K562 (cell line): Measurements from ENCODE around the gene GGT5. TPM values are rescaled to one million over a fixed set of nuclear protein-coding genes. Genes with fewer than 3 reads are reported as not detected.

Experiments
- ATAC-seq: fragments of 200-7000 bp; cut with Tn5 transposase; 3 replicates; pipeline ENCODE4 v1.9.1; 2020; ENCODE audit warnings: moderate library complexity
- BruUV-seq: library from RNA; stranded (reverse); fragments of 400-500 nt; replicated peaks from 2 replicates; lab custom pipeline; 2021; lab: Mats Ljungman, UMichigan
- CTCF ChIA-PET: fragments of 300-600 bp; formaldehyde crosslinking; extraction: SDS; loops from one replicate; lab custom pipeline; 2021; ENCODE audit warnings: low intra/inter-chr PET ratio; lab: Yijun Ruan, JAX
- POLR2A ChIA-PET: fragments of 300-600, 350-650 bp; sonication (Branson Sonifier 250); formaldehyde crosslinking; extraction: SDS; loops from one replicate; lab custom pipeline; 2021; ENCODE audit warnings: antibody characterized with exemption, inconsistent platforms; lab: Yijun Ruan, JAX
- DNase-seq, 4 experiments: peaks; one replicate each; pipeline versions ENCODE4 v3.0.0 to v3.0.0-alpha.2; 2011 to 2018; ENCODE audit warnings: low spot score in 3 of 4, mixed read lengths in 3 of 4; ENCODE audit errors: extremely low read depth in 1 of 4
- FAIRE-seq: peaks from 2 replicates; lab custom pipeline; 2011; peaks lifted over from hg19 to GRCh38; lab: Jason Lieb, UNC
- H2AFZ ChIP-seq: 2 replicates; pipeline ENCODE4 v1.6.0; 2011; ENCODE audit warnings: low read depth, low read length, control low read depth, inconsistent platforms
- H3K27ac ChIP-seq: fragments of 200-600 bp; 3 replicates; pipeline ENCODE4 v1.8.0; 2011; ENCODE audit warnings: low read depth, mild to moderate bottlenecking, control low read depth, inconsistent platforms, low read length, moderate library complexity, mixed read lengths; ENCODE audit errors: extremely low read depth
- H3K27me3 ChIP-seq, 2 experiments: fragments of 300-600 bp in 1 of 2; 2 replicates in 1 of 2; 3 replicates in 1 of 2; pipeline versions ENCODE4 v1.6.0 to v1.8.0; 2011; ENCODE audit warnings: inconsistent platforms in 2 of 2, low read length in 2 of 2, mild to moderate bottlenecking in 1 of 2, mixed read lengths in 1 of 2, moderate library complexity in 1 of 2; ENCODE audit not compliant: control insufficient read depth in 2 of 2, insufficient read depth in 2 of 2
- H3K36me3 ChIP-seq: fragments of 300-600 bp; 3 replicates; pipeline ENCODE4 v1.8.0; 2011; ENCODE audit warnings: mild to moderate bottlenecking, low read length, inconsistent platforms; ENCODE audit not compliant: control insufficient read depth, insufficient read depth
- H3K4me1 ChIP-seq, 2 experiments: fragments of 200-600 bp in 1 of 2; replicated peaks in 1 of 2; 2 replicates in 1 of 2; 3 replicates in 1 of 2; pipeline versions ENCODE4 v1.5.1 to v1.8.0; 2011; ENCODE audit warnings: inconsistent platforms in 2 of 2, low read length in 2 of 2, mild to moderate bottlenecking in 1 of 2, mixed read lengths in 1 of 2, moderate library complexity in 1 of 2; ENCODE audit not compliant: control insufficient read depth in 2 of 2, insufficient read depth in 2 of 2
- H3K4me2 ChIP-seq: 2 replicates; pipeline ENCODE4 v1.6.1; 2011; ENCODE audit warnings: low read length, control low read depth, inconsistent platforms, mixed read lengths; ENCODE audit not compliant: insufficient read depth
- H3K4me3 ChIP-seq: fragments of 200-600 bp; sonication (generic), shearing (Covaris generic); 2 replicates; pipeline ENCODE4 v1.5.1; 2016; ENCODE audit warnings: control low read depth, inconsistent platforms
- H3K79me2 ChIP-seq: fragments of 200-600 bp; 3 replicates; pipeline ENCODE4 v1.8.0; 2011; ENCODE audit warnings: low read length, inconsistent platforms; ENCODE audit not compliant: control insufficient read depth, insufficient read depth
- H3K9ac ChIP-seq, 2 experiments: 2 replicates each; pipeline versions ENCODE4 v1.6.0 to v1.6.1; 2011; ENCODE audit warnings: low read depth in 2 of 2, low read length in 2 of 2, control low read depth in 1 of 2, inconsistent platforms in 1 of 2, mild to moderate bottlenecking in 1 of 2, mixed read lengths in 1 of 2; ENCODE audit not compliant: insufficient read depth in 1 of 2
- H3K9me1 ChIP-seq: one replicate; pipeline ENCODE4 v1.6.0; 2011; ENCODE audit warnings: inconsistent platforms, mild to moderate bottlenecking, low read length, moderate library complexity; ENCODE audit not compliant: control insufficient read depth, insufficient read depth
- H3K9me3 ChIP-seq: replicated peaks from 2 replicates; pipeline ENCODE4 v1.5.1; 2011; ENCODE audit warnings: low read depth, low read length, inconsistent platforms; ENCODE audit not compliant: control insufficient read depth, insufficient read depth
- H4K20me1 ChIP-seq: replicated peaks from 2 replicates; pipeline ENCODE4 v1.6.1; 2011; ENCODE audit warnings: low read length, inconsistent platforms, mixed read lengths; ENCODE audit not compliant: control insufficient read depth, insufficient read depth
- ATF3 ChIP-seq, 2 experiments: fragments of 450-650 bp in 1 of 2; sonication (generic) in 1 of 2; formaldehyde crosslinking in 1 of 2; IDR thresholded peaks in 1 of 2; conservative IDR thresholded peaks in 1 of 2; 2 replicates each; pipeline versions ENCODE4 v1.6.1 to v1.8.1; 2016 to 2023; ENCODE audit warnings: mild to moderate bottlenecking in 2 of 2, moderate library complexity in 2 of 2, inconsistent platforms in 1 of 2, missing genetic modification reagents in 1 of 2
- CBX8 ChIP-seq: fragments of 200-600 bp; sonication (generic); IDR thresholded peaks from 2 replicates; pipeline ENCODE4 v1.6.1; 2012; ENCODE audit warnings: borderline replicate concordance, mixed run types, low read depth, mild to moderate bottlenecking, moderate library complexity, mixed read lengths, low read length, control low read depth, inconsistent platforms; ENCODE audit not compliant: poor library complexity, severe bottlenecking; ENCODE audit errors: extremely low read depth
- E2F6 ChIP-seq, 2 experiments: IDR thresholded peaks; 2 replicates each; pipeline ENCODE4 v1.6.1; 2011; ENCODE audit warnings: borderline replicate concordance in 1 of 2, control low read depth in 1 of 2, low read depth in 1 of 2, low read length in 1 of 2, mild to moderate bottlenecking in 1 of 2, mixed read lengths in 1 of 2, moderate library complexity in 1 of 2; ENCODE audit not compliant: insufficient read depth in 1 of 2, insufficient read length in 1 of 2, poor library complexity in 1 of 2, severe bottlenecking in 1 of 2; ENCODE audit errors: extremely low read depth in 1 of 2
- EHMT2 ChIP-seq: fragments of 450-650 bp; IDR thresholded peaks from 2 replicates; pipeline ENCODE4 v1.6.1; 2018; ENCODE audit warnings: antibody characterized with exemption
- HDAC1 ChIP-seq, 2 experiments: fragments of 450-650 bp; IDR thresholded peaks; 2 replicates each; pipeline ENCODE4 v1.6.1; 2016 to 2017; ENCODE audit warnings: inconsistent platforms in 1 of 2, mild to moderate bottlenecking in 1 of 2, moderate library complexity in 1 of 2
- HMGN3 ChIP-seq: IDR thresholded peaks from 2 replicates; pipeline ENCODE4 v1.6.1; 2011; ENCODE audit warnings: borderline replicate concordance, low read depth, mild to moderate bottlenecking, mixed read lengths, low read length; ENCODE audit not compliant: insufficient read length; ENCODE audit errors: extremely low read depth
- KLF6 ChIP-seq: fragments of 250-450 bp; sonication (Bioruptor Pico); IDR thresholded peaks from 2 replicates; pipeline ENCODE4 v1.4.0; 2020; ENCODE audit warnings: mild to moderate bottlenecking, moderate library complexity, borderline replicate concordance
- MITF ChIP-seq: IDR thresholded peaks from 2 replicates; pipeline ENCODE4 v1.6.1; 2014; ENCODE audit warnings: antibody characterized with exemption
- SMAD2 ChIP-seq: fragments of 150-350 bp; IDR thresholded peaks from 2 replicates; pipeline ENCODE4 v1.6.1; 2014; ENCODE audit warnings: low read depth, mild to moderate bottlenecking, low read length
- ZEB2 ChIP-seq: fragments of 450-650 bp; IDR thresholded peaks from 2 replicates; pipeline ENCODE4 v1.6.1; 2016
- ZNF699 ChIP-seq: fragments of 250-450 bp; sonication (Bioruptor Pico); IDR thresholded peaks from 2 replicates; pipeline ENCODE4 v1.8.0; 2021; ENCODE audit warnings: mild to moderate bottlenecking, moderate library complexity; ENCODE audit not compliant: insufficient replicate concordance
- WGBS: fragments of 100-300 bp; shearing (Covaris generic); methylation state at CpG from one replicate; pipeline ENCODE4 v1.1.6; 2016; ENCODE audit warnings: low coverage, mixed read lengths; ENCODE audit not compliant: insufficient coverage; ENCODE audit errors: missing lambda C conversion rate; 5-methylcytosine and 5-hydroxymethylcytosine counted together
- in situ Hi-C: fragments of 300-500 bp; cut with MboI; formaldehyde crosslinking; loops from 4 replicates; pipeline ENCODE4 v1.15.0; 2018; ENCODE audit warnings: inconsistent platforms, mixed read lengths
- intact Hi-C: fragments of 100-400 bp; cut with micrococcal nuclease; formaldehyde crosslinking; loops from 2 replicates; pipeline ENCODE4 v1.14.2; 2022
- polyA plus RNA-seq, 8 experiments: library from polyadenylated mRNA; depleted of rRNA in 4 of 8; stranded (reverse) in 5 of 8; unstranded in 3 of 8; fragments of >200 nt; fragmentation: Nextera tagmentation in 2 of 8; fragmentation: Illumina TruSeq in 1 of 8; extraction: Ambion mirVana in 2 of 8; extraction: Trizol in 1 of 8; gene quantifications; 2 replicates each; pipeline versions ENCODE4 v1.2.1 to v1.2.3, GENCODE V29; 2011 to 2014; ENCODE audit warnings: inconsistent platforms in 1 of 8, missing spikeins in 1 of 8
- total RNA-seq, 7 experiments: library from RNA; depleted of rRNA in 6 of 7; stranded (reverse); fragments of >200 nt in 6 of 7; fragmentation: Illumina TruSeq in 2 of 7; extraction: Trizol in 2 of 7; gene quantifications; 2 replicates each; pipeline versions ENCODE4 v1.2.1 to v1.2.3, GENCODE V29; 2011 to 2021; ENCODE audit warnings: low replicate concordance in 1 of 7
- TF ChIP-seq, protein P1 (sequence below): sonication (generic); formaldehyde crosslinking; IDR thresholded peaks from 2 replicates; pipeline ENCODE4 v1.8.0; 2022; ENCODE audit warnings: mild to moderate bottlenecking, missing genetic modification reagents, borderline replicate concordance

GGT5 gene
- total and polyA plus RNA-seq, 9 of the 15 experiments (the other 6 are each of a cell fraction or from before 2014, with no cell fraction given), result 0.07 to 0.69 (median 0.18) TPM; not detected in 4

DNA sequence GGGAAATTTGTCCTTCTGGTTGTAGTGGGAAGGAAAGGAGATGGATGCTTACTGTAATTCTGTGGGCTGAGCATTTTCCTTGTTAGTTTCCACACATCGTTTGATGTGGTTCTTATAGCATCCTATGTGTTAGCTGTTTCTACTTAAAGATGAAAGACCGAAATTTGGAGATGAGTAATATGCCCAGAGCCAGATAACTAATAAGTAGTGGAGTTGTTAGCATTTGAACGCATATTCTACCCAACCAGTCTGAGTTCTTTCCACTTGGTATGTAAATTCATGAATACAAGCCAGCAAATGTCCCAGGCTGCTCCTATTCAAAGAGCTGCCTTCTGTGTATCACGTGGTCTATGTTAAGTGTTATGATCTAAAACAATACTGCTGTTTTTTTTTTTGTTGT is 40.4 kb upstream of the GGT5 start (continued):
- no peak for TF ChIP-seq MITF
- TF ChIP-seq SMAD2, result no peak
- no peak for TF ChIP-seq HMGN3
- TF ChIP-seq, all 486 proteins: peak for 0

DNA sequence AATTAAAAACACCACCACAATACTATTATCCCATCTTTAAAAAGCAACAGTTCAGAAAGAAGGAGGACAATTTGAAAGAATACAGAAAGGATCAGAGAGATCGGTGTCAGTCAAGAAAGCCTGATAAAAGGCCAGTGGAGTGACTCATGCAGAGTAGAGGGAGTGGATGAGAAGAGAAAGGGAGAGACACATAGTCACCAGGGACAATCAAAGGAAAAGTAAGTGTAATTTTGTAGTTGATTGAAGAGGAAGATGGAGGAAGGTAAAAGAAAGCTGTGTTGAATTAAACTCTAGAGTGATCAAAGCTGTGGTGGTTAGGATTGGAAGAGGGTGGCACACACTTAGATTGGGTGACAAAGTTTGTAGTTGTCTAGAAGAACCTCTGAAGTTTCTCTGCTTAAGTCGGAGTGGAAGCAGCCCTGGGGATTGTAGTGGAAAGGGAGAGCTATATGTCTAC is 39.9 kb upstream of the GGT5 start:
- intact Hi-C loops, result no loop called here
- peak overlapping the region; percentile 10; the same call in 1 of the 2 replicates for H3K4me3 ChIP-seq
- TF ChIP-seq, protein P1, sequence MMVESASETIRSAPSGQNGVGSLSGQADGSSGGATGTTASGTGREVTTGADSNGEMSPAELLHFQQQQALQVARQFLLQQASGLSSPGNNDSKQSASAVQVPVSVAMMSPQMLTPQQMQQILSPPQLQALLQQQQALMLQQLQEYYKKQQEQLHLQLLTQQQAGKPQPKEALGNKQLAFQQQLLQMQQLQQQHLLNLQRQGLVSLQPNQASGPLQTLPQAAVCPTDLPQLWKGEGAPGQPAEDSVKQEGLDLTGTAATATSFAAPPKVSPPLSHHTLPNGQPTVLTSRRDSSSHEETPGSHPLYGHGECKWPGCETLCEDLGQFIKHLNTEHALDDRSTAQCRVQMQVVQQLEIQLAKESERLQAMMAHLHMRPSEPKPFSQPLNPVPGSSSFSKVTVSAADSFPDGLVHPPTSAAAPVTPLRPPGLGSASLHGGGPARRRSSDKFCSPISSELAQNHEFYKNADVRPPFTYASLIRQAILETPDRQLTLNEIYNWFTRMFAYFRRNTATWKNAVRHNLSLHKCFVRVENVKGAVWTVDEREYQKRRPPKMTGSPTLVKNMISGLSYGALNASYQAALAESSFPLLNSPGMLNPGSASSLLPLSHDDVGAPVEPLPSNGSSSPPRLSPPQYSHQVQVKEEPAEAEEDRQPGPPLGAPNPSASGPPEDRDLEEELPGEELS (CRISPR knock-in tag), result no peak
- TF ChIP-seq ZEB2, result no peak
- TF ChIP-seq HDAC1 (IDR thresholded peaks at IDR 0.05), result 0 out of 4 replicates have a peak, but pooled peaks of 1 of the 2 experiments have one; percentile 42
- no peak for TF ChIP-seq ZNF699 (CRISPR knock-in tag)
- peak; percentile 64 for TF ChIP-seq EHMT2
- TF ChIP-seq ATF3 (IDR thresholded peaks at IDR 0.05), result peak; percentile 86
- TF ChIP-seq ATF3 (CRISPR knock-in tag; conservative IDR thresholded peaks at IDR 0.05), result no peak
- no peak for TF ChIP-seq E2F6 (IDR thresholded peaks at IDR 0.05; ENCODE audit: borderline replicate concordance in 1 of 2, extremely low read depth in 1 of 2, insufficient read depth in 1 of 2, insufficient read length in 1 of 2, low read depth in 1 of 2, low read length in 1 of 2, poor library complexity in 1 of 2, severe bottlenecking in 1 of 2)
- TF ChIP-seq KLF6 (CRISPR knock-in tag), result no peak
- no peak for TF ChIP-seq CBX8

More for the DNA sequence above, 39.9 kb upstream of the GGT5 start:
- Histone ChIP-seq H3K4me1 (peaks cover 3 to 13% of the 10 kb centered on the region in 2 experiments; a peak in 3 of 5 replicates), H3K27me3 (no peaks in the 10 kb centered on the region), H3K9ac (peak overlapping the region; percentile 34 to 64), H3K36me3 (no peaks in the 10 kb centered on the region), H3K79me2 (peaks cover 56% of the 10 kb centered on the region), H3K4me2 (peak overlapping the region; percentile 55; the same call in 1 of the 2 replicates), H2AFZ (peak overlapping the region; percentile 74), H3K27ac (peak overlapping the region; percentile 70), H3K9me1 (no peaks in the 10 kb centered on the region), H3K9me3 (no peaks in the 10 kb centered on the region), H4K20me1 (no peaks in the 10 kb centered on the region)
- POLR2A ChIA-PET, result no interaction called here
- WGBS, result 17% methylated on average over 2 of the region's 2 CpGs
- CTCF ChIA-PET, result no interaction called here
- peak; percentile 90 for ATAC-seq
- DNase-seq, result peak in 3 of 4 experiments; percentile 15 to 62 (median 58)
- FAIRE-seq, result peak; percentile 85
- in situ Hi-C loops, result no loop called here
- BruUV-seq, result no TSS peak
